Mononuclear cell (primary cell): ENCODE data around the gene MEGF8. TPM values are rescaled to one million over a fixed set of nuclear protein-coding genes. Genes with fewer than 3 reads are reported as not detected.

Experiments used
- H3K27me3 ChIP-seq: 2 replicates; pipeline ENCODE4 v1.6.0; 2011; ENCODE audit warnings: low read length, control low read depth; ENCODE audit not compliant: insufficient read depth
- H3K4me1 ChIP-seq: 2 replicates; pipeline ENCODE4 v1.5.1; 2011; ENCODE audit warnings: mild to moderate bottlenecking, low read length, control low read depth; ENCODE audit not compliant: insufficient read depth
- H3K4me3 ChIP-seq: 2 replicates; pipeline ENCODE4 v1.5.1; 2011; ENCODE audit warnings: mild to moderate bottlenecking, low read length, moderate library complexity
- H3K9me3 ChIP-seq: 2 replicates; pipeline ENCODE4 v1.5.1; 2011; ENCODE audit warnings: low read depth, mild to moderate bottlenecking, control low read depth, low read length
- total RNA-seq: library from RNA; depleted of rRNA; stranded (reverse); fragments of >200 nt; gene quantifications from one replicate; pipeline ENCODE4 v1.2.3, GENCODE V29; 2012

MEGF8 gene
- total RNA-seq, 1 donor: 1.6 TPM

- peaks cover 23% of the 10 kb centered on the region for H3K27me3 ChIP-seq
- H3K4me1 ChIP-seq: peaks cover 19% of the 10 kb centered on the region
- no peaks in the 10 kb centered on the region for H3K9me3 ChIP-seq
- no peak within 1 kb of the TSS for H3K4me3 ChIP-seq
These were observed 12.2 kb upstream of the MEGF8 start, which contains the start of gene TMEM145 for GRCh38 chr19:42313096-42313839. TMEM145 (plus strand) TSS chr19:42313309; CDS start chr19:42313377, 68 bp downstream.

DNA sequence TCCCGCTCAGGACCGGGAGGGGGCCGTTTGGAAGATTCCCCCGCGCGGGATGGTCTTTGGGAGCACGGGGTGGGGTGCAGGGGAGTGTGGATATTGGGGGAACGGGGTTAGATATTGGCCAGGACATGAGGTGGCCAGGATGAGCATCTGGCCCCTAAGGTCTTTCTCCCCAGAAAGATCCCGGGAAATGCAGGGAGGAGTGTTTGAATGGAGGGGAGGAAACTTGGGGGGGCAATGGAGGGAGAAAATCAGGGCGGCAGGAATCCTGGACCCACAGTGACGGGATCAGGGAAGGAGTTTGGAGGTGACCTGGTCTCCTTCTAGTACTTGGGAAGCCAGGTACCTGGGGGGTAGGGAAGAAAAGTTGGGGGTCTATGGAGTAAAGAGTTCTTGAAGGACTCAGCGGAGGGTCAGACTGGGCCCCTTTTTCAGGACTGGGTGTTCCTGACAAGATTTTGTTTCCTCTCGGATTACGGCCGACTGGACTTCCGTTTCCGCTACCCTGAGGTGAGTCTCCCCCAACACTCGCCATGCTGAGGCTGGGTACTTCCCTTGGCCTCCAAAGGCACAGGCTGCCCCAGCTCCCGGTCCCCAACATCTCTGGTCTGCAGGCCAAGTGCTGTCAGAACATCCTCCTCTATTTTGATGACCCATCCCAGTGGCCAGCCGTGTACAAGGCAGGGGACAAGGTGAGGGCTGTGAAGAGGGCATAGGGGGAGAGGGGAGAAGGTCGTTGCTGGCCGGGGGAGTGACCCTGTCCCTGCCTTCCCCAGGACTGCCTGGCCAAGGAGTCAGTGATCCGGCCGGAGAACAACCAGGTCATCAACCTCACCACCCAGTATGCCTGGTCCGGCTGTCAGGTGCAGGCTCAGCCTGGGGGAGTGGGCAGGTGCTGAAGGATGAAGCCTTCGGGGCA lies 11.3 kb upstream of the MEGF8 start:
- Histone ChIP-seq H3K4me1 (peaks cover 19% of the 10 kb centered on the region), H3K9me3 (no peaks in the 10 kb centered on the region), H3K27me3 (peaks cover 23% of the 10 kb centered on the region), H3K4me3 (no peak overlapping the region)

DNA sequence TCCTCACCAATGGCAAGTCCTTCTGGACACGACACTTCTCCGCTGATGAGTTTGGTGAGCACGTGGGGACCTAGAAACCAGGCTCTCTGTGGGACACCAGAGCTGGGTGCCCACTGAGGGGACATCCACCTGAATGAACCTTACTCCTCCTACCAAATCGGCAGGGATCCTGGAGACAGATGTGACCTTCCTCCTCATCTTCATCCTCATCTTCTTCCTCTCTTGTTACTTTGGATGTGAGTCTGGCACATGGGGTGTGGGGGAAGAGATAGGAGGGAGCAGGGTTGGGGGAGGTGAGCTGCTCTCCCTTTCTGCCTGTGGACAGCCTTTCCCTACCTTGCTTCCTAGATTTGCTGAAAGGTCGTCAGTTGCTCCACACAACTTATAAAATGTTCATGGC lies 10.4 kb upstream of the MEGF8 start:
- peaks cover 19% of the 10 kb centered on the region for H3K4me1 ChIP-seq
- peaks cover 23% of the 10 kb centered on the region for H3K27me3 ChIP-seq
- no peaks in the 10 kb centered on the region for H3K9me3 ChIP-seq
- H3K4me3 ChIP-seq: no peak overlapping the region

DNA sequence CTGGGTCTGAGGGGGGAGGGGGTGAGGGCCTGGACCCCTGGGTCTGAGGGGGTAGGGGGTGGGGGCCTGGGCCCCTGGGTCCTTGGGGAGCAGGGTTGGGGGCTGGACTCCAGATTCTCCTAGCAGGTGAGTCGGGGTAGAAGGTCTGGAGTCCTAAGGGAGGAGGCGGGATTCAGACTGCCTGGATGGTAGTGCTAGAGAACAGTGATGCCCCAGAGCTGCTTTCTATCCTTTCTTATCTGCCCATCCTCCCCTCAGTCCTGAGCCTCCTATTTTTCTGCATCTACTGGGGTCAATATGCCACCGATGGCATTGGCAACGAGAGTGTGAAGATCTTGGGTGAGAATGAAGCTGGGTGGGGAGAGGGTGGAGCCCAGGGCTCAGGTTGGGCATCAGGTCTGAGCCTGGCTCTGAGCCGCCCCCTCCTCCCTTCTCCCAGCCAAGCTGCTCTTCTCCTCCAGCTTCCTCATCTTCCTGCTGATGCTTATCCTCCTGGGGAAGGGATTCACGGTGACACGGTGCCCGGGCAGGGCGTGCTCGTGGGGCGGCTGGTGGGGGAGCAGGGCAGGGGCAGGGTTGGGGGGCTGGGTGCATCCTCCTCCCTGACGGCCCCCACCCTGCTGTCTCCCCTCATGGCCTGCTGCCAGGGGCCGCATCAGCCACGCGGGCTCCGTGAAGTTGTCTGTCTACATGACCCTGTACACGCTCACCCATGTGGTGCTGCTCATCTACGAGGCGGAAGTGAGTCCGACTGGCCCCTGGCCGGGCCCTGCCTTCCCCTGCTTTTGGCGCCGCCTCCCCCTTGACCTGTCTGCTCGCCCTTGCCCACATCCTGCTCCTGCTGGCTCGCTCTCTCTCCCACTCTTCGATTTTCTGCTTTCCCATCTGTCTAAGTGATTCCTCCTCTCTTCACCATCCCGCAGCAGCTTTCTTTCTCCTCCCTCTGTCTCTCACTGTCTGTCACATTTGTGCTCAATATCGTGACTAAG lies 8.9 kb upstream of the MEGF8 start:
- Histone ChIP-seq H3K4me3 (no peak overlapping the region), H3K9me3 (no peaks in the 10 kb centered on the region), H3K27me3 (peaks cover 20% of the 10 kb centered on the region), H3K4me1 (peaks cover 19% of the 10 kb centered on the region)

DNA sequence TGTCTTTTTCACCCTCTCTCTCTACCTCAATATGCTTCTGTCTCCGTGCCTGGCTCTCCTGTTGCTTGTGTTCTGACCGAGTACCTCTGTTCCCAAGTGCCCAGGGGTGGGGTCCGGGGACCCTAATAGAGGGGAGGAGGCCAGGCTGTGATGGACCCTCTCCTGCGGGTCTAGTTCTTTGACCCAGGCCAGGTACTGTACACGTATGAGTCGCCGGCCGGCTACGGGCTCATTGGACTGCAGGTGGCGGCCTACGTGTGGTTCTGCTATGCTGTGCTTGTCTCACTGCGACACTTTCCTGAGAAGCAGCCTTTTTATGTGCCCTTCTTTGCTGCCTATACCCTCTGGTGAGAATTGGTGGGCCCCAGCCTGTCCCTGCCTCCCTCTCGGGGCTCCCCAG lies 7.9 kb upstream of the MEGF8 start:
- H3K4me3 ChIP-seq: no peak overlapping the region
- H3K4me1 ChIP-seq: peaks cover 16% of the 10 kb centered on the region
- peaks cover 16% of the 10 kb centered on the region for H3K27me3 ChIP-seq
- H3K9me3 ChIP-seq: no peaks in the 10 kb centered on the region

DNA sequence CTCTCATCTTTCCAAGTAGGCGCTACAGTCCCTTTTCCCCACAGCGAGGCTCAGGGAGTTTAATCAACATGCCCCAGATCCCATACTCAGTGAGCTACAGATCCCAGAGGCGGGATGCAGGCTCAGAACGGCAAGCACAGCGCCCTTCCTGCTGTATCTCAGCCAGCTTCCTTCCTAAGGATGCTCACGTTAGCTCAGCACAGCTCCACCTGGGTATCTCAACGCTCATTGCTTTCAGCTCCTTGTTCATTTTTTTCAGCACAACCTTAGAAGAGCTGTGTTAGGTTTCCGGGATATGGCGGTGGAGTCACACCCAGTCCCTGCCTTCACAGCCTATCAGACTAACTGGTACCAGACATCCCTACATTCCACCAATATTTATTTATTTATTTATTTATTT lies 3.1 kb upstream of the MEGF8 start:
- Histone ChIP-seq H3K27me3 (peaks cover 19% of the 10 kb centered on the region), H3K4me1 (peaks cover 23% of the 10 kb centered on the region), H3K4me3 (no peak overlapping the region), H3K9me3 (no peaks in the 10 kb centered on the region)

- Histone ChIP-seq H3K4me3 (no peak overlapping the region), H3K27me3 (peaks cover 19% of the 10 kb centered on the region), H3K9me3 (no peaks in the 10 kb centered on the region), H3K4me1 (peaks cover 23% of the 10 kb centered on the region)
These were observed 2.0 kb upstream of the MEGF8 start for GRCh38 chr19:42323473-42323851.

DNA sequence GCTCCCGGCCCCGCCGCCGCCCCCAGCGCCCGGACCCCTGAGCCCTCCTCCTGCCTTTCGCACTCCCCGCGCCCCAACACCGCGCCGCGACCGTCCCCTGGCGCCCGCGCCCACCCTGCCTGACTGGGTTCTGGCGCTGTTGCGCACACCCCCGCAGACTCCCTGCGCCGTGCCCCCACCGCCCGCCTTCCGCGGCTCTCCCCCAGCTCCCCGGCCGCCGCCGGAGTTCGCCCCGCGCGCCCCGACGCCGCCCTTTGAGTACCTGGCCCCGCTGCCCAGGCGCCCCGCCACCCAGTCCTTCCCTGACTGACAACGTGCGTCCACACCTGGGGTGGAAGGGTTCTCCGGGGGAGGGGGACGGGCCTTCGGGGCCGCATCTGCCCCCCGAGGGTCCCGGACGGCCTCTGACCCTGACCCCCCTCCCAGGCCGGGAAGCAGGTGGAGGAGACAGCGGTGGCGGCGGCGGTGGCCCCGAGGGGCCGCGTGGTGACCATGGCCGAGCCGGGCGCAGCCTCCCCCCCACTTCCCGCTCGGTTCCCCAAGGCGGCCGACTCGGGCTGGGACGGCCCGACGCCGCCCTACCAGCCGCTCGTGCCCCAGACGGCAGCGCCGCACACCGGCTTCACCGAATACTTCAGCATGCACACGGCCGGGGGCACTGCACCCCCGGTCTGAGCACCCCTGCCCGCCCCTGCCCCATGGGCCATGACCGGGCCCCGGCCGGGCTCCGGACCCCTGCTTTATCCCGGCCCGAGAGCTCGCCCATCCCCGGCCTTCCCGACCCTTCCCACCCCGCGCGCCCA lies 1.4 kb upstream of the MEGF8 start:
- Histone ChIP-seq H3K27me3 (peaks cover 19% of the 10 kb centered on the region), H3K4me3 (no peak overlapping the region), H3K9me3 (no peaks in the 10 kb centered on the region), H3K4me1 (peaks cover 23% of the 10 kb centered on the region)

- Histone ChIP-seq H3K27me3 (peaks cover 19% of the 10 kb centered on the region), H3K4me1 (peaks cover 23% of the 10 kb centered on the region), H3K4me3 (peak overlapping the region; percentile 90), H3K9me3 (no peaks in the 10 kb centered on the region)
These were observed 654 bp upstream of the MEGF8 start for GRCh38 chr19:42324655-42325307.

DNA sequence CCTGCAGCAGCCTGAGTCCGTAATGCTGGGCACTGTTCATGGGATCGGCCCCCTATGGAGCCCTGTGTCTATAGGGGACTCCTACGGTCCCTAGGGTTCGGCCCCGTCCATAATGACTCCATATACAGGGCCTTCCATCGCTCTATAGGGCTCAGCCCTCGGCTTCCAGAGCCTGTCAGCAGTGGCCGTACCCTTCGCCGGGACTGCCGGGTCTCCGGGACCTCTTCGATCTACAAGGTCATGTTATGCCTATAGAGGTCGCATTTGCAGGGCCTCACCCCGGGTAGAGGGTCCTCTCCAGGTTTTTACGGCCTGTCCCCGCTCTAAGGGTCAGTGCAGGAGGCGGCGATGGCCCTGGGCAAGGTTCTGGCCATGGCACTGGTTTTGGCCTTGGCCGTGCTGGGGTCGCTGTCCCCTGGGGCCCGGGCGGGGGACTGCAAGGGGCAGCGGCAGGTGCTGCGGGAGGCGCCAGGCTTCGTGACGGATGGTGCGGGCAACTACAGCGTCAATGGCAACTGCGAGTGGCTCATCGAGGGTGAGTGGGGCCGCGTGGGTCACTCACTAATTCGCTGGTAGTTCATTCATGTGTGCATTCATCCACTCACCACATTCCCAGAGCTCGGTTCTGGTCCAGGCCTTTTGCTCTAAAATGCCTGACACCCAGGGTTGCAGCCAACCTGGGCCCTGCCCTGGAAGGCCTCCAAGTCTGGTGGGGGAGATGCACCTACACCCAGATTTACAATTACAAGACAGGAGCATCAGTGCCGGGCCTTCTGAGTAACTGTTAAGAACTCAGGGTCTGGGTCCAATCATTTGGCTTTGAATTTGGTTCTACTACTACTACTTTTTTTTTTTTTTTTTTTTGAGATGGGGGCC lies 699 bp downstream of the MEGF8 start:
- Histone ChIP-seq H3K4me3 (peak overlapping the region; percentile 90), H3K27me3 (peaks cover 19% of the 10 kb centered on the region), H3K4me1 (peaks cover 23% of the 10 kb centered on the region), H3K9me3 (no peaks in the 10 kb centered on the region)

GRCh38 chr19:42326969-42327368 lies 1.5 kb downstream of the MEGF8 start:
- peaks cover 16% of the 10 kb centered on the region for H3K27me3 ChIP-seq
- no peaks in the 10 kb centered on the region for H3K9me3 ChIP-seq
- peaks cover 23% of the 10 kb centered on the region for H3K4me1 ChIP-seq
- H3K4me3 ChIP-seq: no peak overlapping the region

GRCh38 chr19:42327381-42327780 lies 1.9 kb downstream of the MEGF8 start:
- H3K9me3 ChIP-seq: no peaks in the 10 kb centered on the region
- H3K27me3 ChIP-seq: peaks cover 14% of the 10 kb centered on the region
- no peak overlapping the region for H3K4me3 ChIP-seq
- H3K4me1 ChIP-seq: peaks cover 23% of the 10 kb centered on the region

DNA sequence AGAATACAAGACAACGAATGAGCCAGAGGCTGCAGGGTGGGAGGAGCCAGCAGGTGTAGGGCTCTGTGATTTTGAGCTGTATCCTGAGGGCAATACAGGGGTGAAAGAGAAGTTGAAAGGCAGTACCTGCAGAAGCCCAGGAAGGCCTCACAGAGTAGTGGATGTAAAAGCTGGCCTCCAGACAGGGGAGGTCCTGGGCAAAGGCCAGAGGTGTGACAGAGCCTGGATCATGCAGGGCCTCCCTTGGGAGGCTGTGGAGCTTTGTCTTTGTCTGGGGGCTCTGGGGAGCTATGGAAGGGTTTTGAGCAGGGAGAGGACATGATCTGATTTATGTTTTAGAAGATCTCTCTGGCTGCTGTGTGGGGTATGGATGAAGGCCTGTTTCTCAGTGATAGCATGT lies 2.7 kb downstream of the MEGF8 start:
- H3K4me3 ChIP-seq: no peak overlapping the region
- peaks cover 23% of the 10 kb centered on the region for H3K4me1 ChIP-seq

More for the DNA sequence above, 2.7 kb downstream of the MEGF8 start:
- Histone ChIP-seq H3K27me3 (peaks cover 11% of the 10 kb centered on the region), H3K9me3 (no peaks in the 10 kb centered on the region)
